ENCODE measurements around the gene ABCC4.

The ABCC4 gene

GRCh38 chr13:95212983-95213850 lies 88.0 kb downstream of the ABCC4 start:
- Histone ChIP-seq H4K20me1 (ENCODE audit: control insufficient read depth, insufficient read depth, low read depth, low read length) (no peaks in the 10 kb centered on the region), H3K79me2 (ENCODE audit: control insufficient read depth, low read length) (no peaks in the 10 kb centered on the region), H3K4me2 (ENCODE audit: low read length) (no peak overlapping the region), H3K4me3 (ENCODE audit: low read length) (no peak overlapping the region), H3F3A (ENCODE audit: control insufficient read depth, insufficient read depth) (no peaks in the 10 kb centered on the region), H3K36me3 (ENCODE audit: control insufficient read depth, low read length) (peaks cover 8% of the 10 kb centered on the region), H3K27ac (ENCODE audit: low read depth, low read length) (no peak overlapping the region), H3K9me3 (ENCODE audit: control insufficient read depth, insufficient read depth, low read length) (no peaks in the 10 kb centered on the region), H3K27me3 (ENCODE audit: control insufficient read depth, low read length) (no peaks in the 10 kb centered on the region), H3K4me1 (ENCODE audit: control insufficient read depth, low read length) (peaks cover 46% of the 10 kb centered on the region), H3K9me2 (replicated peaks; ENCODE audit: control insufficient read depth, low read length) (no peaks in the 10 kb centered on the region)
- TF ChIP-seq, protein P1, sequence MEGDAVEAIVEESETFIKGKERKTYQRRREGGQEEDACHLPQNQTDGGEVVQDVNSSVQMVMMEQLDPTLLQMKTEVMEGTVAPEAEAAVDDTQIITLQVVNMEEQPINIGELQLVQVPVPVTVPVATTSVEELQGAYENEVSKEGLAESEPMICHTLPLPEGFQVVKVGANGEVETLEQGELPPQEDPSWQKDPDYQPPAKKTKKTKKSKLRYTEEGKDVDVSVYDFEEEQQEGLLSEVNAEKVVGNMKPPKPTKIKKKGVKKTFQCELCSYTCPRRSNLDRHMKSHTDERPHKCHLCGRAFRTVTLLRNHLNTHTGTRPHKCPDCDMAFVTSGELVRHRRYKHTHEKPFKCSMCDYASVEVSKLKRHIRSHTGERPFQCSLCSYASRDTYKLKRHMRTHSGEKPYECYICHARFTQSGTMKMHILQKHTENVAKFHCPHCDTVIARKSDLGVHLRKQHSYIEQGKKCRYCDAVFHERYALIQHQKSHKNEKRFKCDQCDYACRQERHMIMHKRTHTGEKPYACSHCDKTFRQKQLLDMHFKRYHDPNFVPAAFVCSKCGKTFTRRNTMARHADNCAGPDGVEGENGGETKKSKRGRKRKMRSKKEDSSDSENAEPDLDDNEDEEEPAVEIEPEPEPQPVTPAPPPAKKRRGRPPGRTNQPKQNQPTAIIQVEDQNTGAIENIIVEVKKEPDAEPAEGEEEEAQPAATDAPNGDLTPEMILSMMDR (IDR thresholded peaks at IDR 0.05; ENCODE audit: low read depth, low read length, poor library complexity, severe bottlenecking), result no peak
- no peak for TF ChIP-seq EZH2phosphoT487 (IDR thresholded peaks at IDR 0.05; ENCODE audit: borderline replicate concordance, low read length)

DNA sequence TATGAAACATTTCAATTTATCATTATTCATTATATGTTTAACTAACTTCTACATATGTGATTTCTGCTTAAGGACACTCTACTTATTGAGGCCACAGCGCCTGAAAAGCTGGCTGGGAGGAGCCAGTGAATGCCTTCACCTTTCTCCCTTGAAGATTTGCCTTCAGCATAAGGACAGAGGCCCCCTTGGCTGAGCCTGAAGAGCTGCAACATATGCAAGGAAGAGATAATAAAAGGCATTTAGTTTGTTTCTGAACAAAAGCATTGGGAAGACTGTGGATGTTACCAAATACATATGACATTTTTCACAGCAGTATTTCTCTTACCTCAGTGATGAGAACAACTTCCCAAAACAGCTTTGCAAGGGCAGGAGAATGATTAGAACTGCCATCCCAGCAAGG lies 92.1 kb downstream of the ABCC4 start:
- H4K20me1 ChIP-seq (ENCODE audit: control insufficient read depth, insufficient read depth, low read depth, low read length), result no peaks in the 10 kb centered on the region
- peaks cover 51% of the 10 kb centered on the region for H3K4me1 ChIP-seq (ENCODE audit: control insufficient read depth, low read length)
- peaks cover 21% of the 10 kb centered on the region for H3K36me3 ChIP-seq (ENCODE audit: control insufficient read depth, low read length)
- H3K4me2 ChIP-seq (ENCODE audit: low read length), result peak overlapping the region; percentile 88
- no peaks in the 10 kb centered on the region for H3K79me2 ChIP-seq (ENCODE audit: control insufficient read depth, low read length)
- H3K4me3 ChIP-seq (ENCODE audit: low read length), result no peak overlapping the region
- H3K27me3 ChIP-seq (ENCODE audit: control insufficient read depth, low read length), result no peaks in the 10 kb centered on the region
- no peaks in the 10 kb centered on the region for H3K9me2 ChIP-seq (replicated peaks; ENCODE audit: control insufficient read depth, low read length)
- no peaks in the 10 kb centered on the region for H3K9me3 ChIP-seq (ENCODE audit: control insufficient read depth, insufficient read depth, low read length)
- no peak for TF ChIP-seq EZH2phosphoT487 (IDR thresholded peaks at IDR 0.05; ENCODE audit: borderline replicate concordance, low read length)
- TF ChIP-seq, protein P1 (IDR thresholded peaks at IDR 0.05; ENCODE audit: low read depth, low read length, poor library complexity, severe bottlenecking), result no peak
- H3K27ac ChIP-seq (ENCODE audit: low read depth, low read length), result peak overlapping the region; percentile 73; the same call in 1 of the 2 replicates
- no peaks in the 10 kb centered on the region for H3F3A ChIP-seq (ENCODE audit: control insufficient read depth, insufficient read depth)

- H3K36me3 ChIP-seq (ENCODE audit: control insufficient read depth, low read length), result peaks cover 21% of the 10 kb centered on the region
- peak overlapping the region; percentile 73 for H3K27ac ChIP-seq (ENCODE audit: low read depth, low read length)
- no peaks in the 10 kb centered on the region for H3K27me3 ChIP-seq (ENCODE audit: control insufficient read depth, low read length)
- TF ChIP-seq, protein P1 (IDR thresholded peaks at IDR 0.05; ENCODE audit: low read depth, low read length, poor library complexity, severe bottlenecking), result no peak
- no peak for TF ChIP-seq EZH2phosphoT487 (IDR thresholded peaks at IDR 0.05; ENCODE audit: borderline replicate concordance, low read length)
- peak overlapping the region; percentile 69 for H3K4me3 ChIP-seq (ENCODE audit: low read length)
- no peaks in the 10 kb centered on the region for H4K20me1 ChIP-seq (ENCODE audit: control insufficient read depth, insufficient read depth, low read depth, low read length)
- no peaks in the 10 kb centered on the region for H3K9me2 ChIP-seq (replicated peaks; ENCODE audit: control insufficient read depth, low read length)
- H3F3A ChIP-seq (ENCODE audit: control insufficient read depth, insufficient read depth), result no peaks in the 10 kb centered on the region
- no peaks in the 10 kb centered on the region for H3K79me2 ChIP-seq (ENCODE audit: control insufficient read depth, low read length)
- H3K4me1 ChIP-seq (ENCODE audit: control insufficient read depth, low read length), result peaks cover 48% of the 10 kb centered on the region
- H3K9me3 ChIP-seq (ENCODE audit: control insufficient read depth, insufficient read depth, low read length), result no peaks in the 10 kb centered on the region
- peak overlapping the region; percentile 88 for H3K4me2 ChIP-seq (ENCODE audit: low read length)
These were observed 93.4 kb downstream of the ABCC4 start for GRCh38 chr13:95207769-95208366.
